Fibroblast of lung (primary cell): ENCODE measurements around the gene PASD1.

Source experiments
- CTCF ChIP-seq, 2 donors: IDR thresholded peaks in 1 of 2; conservative IDR thresholded peaks in 1 of 2; 1 replicate in 1 of 2; 2 replicates in 1 of 2; pipeline ENCODE4 v1.5.1; 2011 to 2012; ENCODE audit warnings: low read length in 2 of 2, control low read depth in 1 of 2, inconsistent platforms in 1 of 2, low read depth in 1 of 2, mild to moderate bottlenecking in 1 of 2
- EZH2 ChIP-seq: IDR thresholded peaks from 2 replicates; pipeline ENCODE4 v1.5.1; 2012; ENCODE audit warnings: low read length, control low read depth, mild to moderate bottlenecking; ENCODE audit errors: missing control alignments

- TF ChIP-seq CTCF (conservative IDR thresholded peaks at IDR 0.05 in 1 of 2, IDR thresholded peaks at IDR 0.05 in 1 of 2; ENCODE audit: low read depth in 1 of 2, low read length in 2 of 2) (no peak), EZH2 (no peak)
Measured at GRCh38 chrX:151725338-151725614, 161.8 kb downstream of the PASD1 start.
